MM.1S (cell line): ENCODE data around the gene STK39.
A peak's percentile ranks its signal among the peaks of the same experiment; 100 is the strongest.

Experiments
- DNase-seq: peaks from one replicate; pipeline ENCODE4 v3.0.0-alpha.2; 2015
- H2AFZ ChIP-seq: fragments of 300-600 bp; sonication (generic); 2 replicates; pipeline ENCODE4 v1.6.0; 2016; ENCODE audit warnings: antibody characterized with exemption, low read length
- H3F3A ChIP-seq: fragments of 300-600 bp; sonication (generic); 2 replicates; pipeline ENCODE4 v1.6.1; 2016; ENCODE audit warnings: mild to moderate bottlenecking, antibody characterized with exemption, low read length, moderate library complexity, mixed read lengths; ENCODE audit not compliant: insufficient read depth
- H3K27ac ChIP-seq: fragments of 300-600 bp; sonication (generic); 2 replicates; pipeline ENCODE4 v1.5.1; 2016; ENCODE audit warnings: mild to moderate bottlenecking, low read length
- H3K27me3 ChIP-seq: fragments of 300-600 bp; sonication (generic); replicated peaks from 2 replicates; pipeline ENCODE4 v1.6.0; 2016; ENCODE audit warnings: low read length; ENCODE audit not compliant: insufficient read depth
- H3K36me3 ChIP-seq: fragments of 300-600 bp; sonication (generic); replicated peaks from 2 replicates; pipeline ENCODE4 v1.6.1; 2016; ENCODE audit warnings: mild to moderate bottlenecking, low read length, mixed read lengths; ENCODE audit not compliant: insufficient read depth
- H3K4me1 ChIP-seq: fragments of 300-600 bp; sonication (generic); 2 replicates; pipeline ENCODE4 v1.6.1; 2016; ENCODE audit warnings: low read length, mixed read lengths
- H3K4me2 ChIP-seq: fragments of 300-600 bp; sonication (generic); 2 replicates; pipeline ENCODE4 v1.6.0; 2016; ENCODE audit warnings: low read depth, low read length
- H3K4me3 ChIP-seq: fragments of 300-600 bp; sonication (generic); 2 replicates; pipeline ENCODE4 v1.5.1; 2016; ENCODE audit warnings: low read length, mixed read lengths
- H3K79me2 ChIP-seq: fragments of 300-600 bp; sonication (generic); 2 replicates; pipeline ENCODE4 v1.6.1; 2016; ENCODE audit warnings: mixed run types, low read length, mixed read lengths
- H3K9ac ChIP-seq: fragments of 300-600 bp; sonication (generic); 2 replicates; pipeline ENCODE4 v1.6.1; 2016; ENCODE audit warnings: low read length, mixed read lengths
- H3K9me2 ChIP-seq: fragments of 300-600 bp; sonication (generic); replicated peaks from 2 replicates; pipeline ENCODE4 v1.6.1; 2016; ENCODE audit warnings: mild to moderate bottlenecking, low read length, mixed read lengths; ENCODE audit not compliant: insufficient read depth
- H3K9me3 ChIP-seq: fragments of 300-600 bp; sonication (generic); replicated peaks from 2 replicates; pipeline ENCODE4 v1.6.1; 2016; ENCODE audit warnings: mild to moderate bottlenecking, low read length, mixed read lengths; ENCODE audit not compliant: insufficient read depth
- H4K20me1 ChIP-seq: fragments of 300-600 bp; sonication (generic); 2 replicates; pipeline ENCODE4 v1.6.1; 2016; ENCODE audit warnings: mild to moderate bottlenecking, low read length, moderate library complexity, mixed read lengths; ENCODE audit not compliant: insufficient read depth
- CTCF ChIP-seq: fragments of 300-600 bp; sonication (generic); IDR thresholded peaks from 2 replicates; pipeline ENCODE4 v1.5.1; 2016; ENCODE audit warnings: antibody characterized with exemption, low read length, mixed read lengths
- EZH2 ChIP-seq: fragments of 300-600 bp; sonication (generic); optimal IDR thresholded peaks from 2 replicates; pipeline ENCODE3; 2017; ENCODE audit warnings: low read depth, mild to moderate bottlenecking, antibody characterized with exemption, low read length, mixed read lengths
- EZH2phosphoT487 ChIP-seq: fragments of 300-600 bp; sonication (generic); IDR thresholded peaks from 2 replicates; pipeline ENCODE4 v1.6.1; 2018; ENCODE audit warnings: antibody characterized with exemption, low read length

Gene STK39

DNA sequence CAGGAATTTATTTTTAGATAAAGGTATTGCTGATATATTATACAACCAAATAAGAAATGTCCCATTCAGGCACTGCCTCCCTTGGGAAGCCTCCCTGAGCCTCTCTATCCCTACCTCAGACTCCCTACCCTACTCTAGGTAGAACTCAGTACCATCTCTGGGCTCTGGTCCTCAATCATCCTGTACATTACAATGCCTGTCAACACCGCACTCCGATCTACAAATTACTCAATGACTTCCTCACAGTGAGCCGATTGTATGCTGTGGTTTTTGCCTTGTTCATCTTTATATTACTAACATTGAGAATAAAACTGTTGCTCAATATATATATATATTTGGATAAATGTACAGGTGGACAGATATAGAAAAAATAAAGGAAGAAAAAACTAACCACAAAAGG lies 207.5 kb downstream of the STK39 start:
- Histone ChIP-seq H3K9ac (no peak overlapping the region), H3F3A (peaks cover 9% of the 10 kb centered on the region; the same call in 1 of the 2 replicates), H3K4me3 (no peak overlapping the region), H3K27ac (no peak overlapping the region), H4K20me1 (no peaks in the 10 kb centered on the region), H3K4me1 (peaks cover 22% of the 10 kb centered on the region), H3K9me3 (no peaks in the 10 kb centered on the region), H3K27me3 (no peaks in the 10 kb centered on the region), H3K4me2 (no peak overlapping the region), H3K79me2 (no peaks in the 10 kb centered on the region), H2AFZ (no peak overlapping the region), H3K36me3 (no peaks in the 10 kb centered on the region), H3K9me2 (no peaks in the 10 kb centered on the region)
- no peak for DNase-seq
- no peak for TF ChIP-seq CTCF
- TF ChIP-seq EZH2 = no peak
- no peak for TF ChIP-seq EZH2phosphoT487

- Histone ChIP-seq H3K27me3 (no peaks in the 10 kb centered on the region), H3K4me3 (no peak overlapping the region), H3K9me2 (no peaks in the 10 kb centered on the region), H3F3A (peaks cover 9% of the 10 kb centered on the region; the same call in 1 of the 2 replicates), H3K27ac (no peak overlapping the region), H3K79me2 (no peaks in the 10 kb centered on the region), H2AFZ (no peak overlapping the region), H3K4me1 (peaks cover 15% of the 10 kb centered on the region), H3K4me2 (no peak overlapping the region), H3K9me3 (no peaks in the 10 kb centered on the region), H3K36me3 (no peaks in the 10 kb centered on the region), H4K20me1 (no peaks in the 10 kb centered on the region), H3K9ac (no peak overlapping the region)
- TF ChIP-seq CTCF (no peak), EZH2 (no peak), EZH2phosphoT487 (no peak)
- no peak for DNase-seq
These were observed 209.6 kb downstream of the STK39 start for GRCh38 chr2:168037778-168038177.

DNA sequence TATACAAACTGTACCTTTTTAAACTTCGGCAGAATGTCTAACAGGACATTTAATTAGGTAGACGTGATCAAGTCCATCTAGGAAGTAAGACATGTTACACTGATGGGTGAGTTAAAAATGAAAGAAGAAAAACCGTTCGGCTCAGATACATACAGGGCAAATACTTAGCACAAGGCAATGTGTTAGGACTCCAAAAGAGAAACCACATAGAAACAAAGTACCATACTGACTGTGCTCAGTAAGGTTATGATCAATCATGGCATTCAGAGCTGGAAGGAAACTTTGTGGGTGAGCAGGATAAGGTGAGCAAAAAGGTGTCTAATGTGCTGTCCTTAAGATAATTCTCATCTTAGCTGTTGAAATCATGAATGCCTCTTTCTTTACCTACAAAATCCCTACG lies 211.9 kb downstream of the STK39 start:
- no peak overlapping the region for H3K4me3 ChIP-seq
- TF ChIP-seq CTCF (no peak), EZH2 (no peak)
- H3K4me2 ChIP-seq = peak overlapping the region; percentile 20; the same call in 1 of the 2 replicates
- peaks cover 13% of the 10 kb centered on the region for H3K4me1 ChIP-seq
- no peaks in the 10 kb centered on the region for H3K36me3 ChIP-seq
- H2AFZ ChIP-seq = no peak overlapping the region
- H3F3A ChIP-seq = peaks cover 8% of the 10 kb centered on the region
- no peaks in the 10 kb centered on the region for H3K79me2 ChIP-seq
- no peaks in the 10 kb centered on the region for H4K20me1 ChIP-seq
- H3K9me2 ChIP-seq = no peaks in the 10 kb centered on the region
- H3K27ac ChIP-seq = no peak overlapping the region
- no peak overlapping the region for H3K9ac ChIP-seq
- no peaks in the 10 kb centered on the region for H3K27me3 ChIP-seq
- H3K9me3 ChIP-seq = no peaks in the 10 kb centered on the region
- DNase-seq = no peak
